Measurements from ENCODE around the gene PER1. TPM values are rescaled to one million over a fixed set of nuclear protein-coding genes. Genes with fewer than 3 reads are reported as not detected.
A peak's percentile ranks its signal among the peaks of the same experiment; 100 is the strongest.

The PER1 gene
- total and polyA plus RNA-seq, 2 of the 13 experiments (the other 11 are each of a cell fraction or from before 2014, with no cell fraction given), result 2.6 to 3.6 TPM

DNA sequence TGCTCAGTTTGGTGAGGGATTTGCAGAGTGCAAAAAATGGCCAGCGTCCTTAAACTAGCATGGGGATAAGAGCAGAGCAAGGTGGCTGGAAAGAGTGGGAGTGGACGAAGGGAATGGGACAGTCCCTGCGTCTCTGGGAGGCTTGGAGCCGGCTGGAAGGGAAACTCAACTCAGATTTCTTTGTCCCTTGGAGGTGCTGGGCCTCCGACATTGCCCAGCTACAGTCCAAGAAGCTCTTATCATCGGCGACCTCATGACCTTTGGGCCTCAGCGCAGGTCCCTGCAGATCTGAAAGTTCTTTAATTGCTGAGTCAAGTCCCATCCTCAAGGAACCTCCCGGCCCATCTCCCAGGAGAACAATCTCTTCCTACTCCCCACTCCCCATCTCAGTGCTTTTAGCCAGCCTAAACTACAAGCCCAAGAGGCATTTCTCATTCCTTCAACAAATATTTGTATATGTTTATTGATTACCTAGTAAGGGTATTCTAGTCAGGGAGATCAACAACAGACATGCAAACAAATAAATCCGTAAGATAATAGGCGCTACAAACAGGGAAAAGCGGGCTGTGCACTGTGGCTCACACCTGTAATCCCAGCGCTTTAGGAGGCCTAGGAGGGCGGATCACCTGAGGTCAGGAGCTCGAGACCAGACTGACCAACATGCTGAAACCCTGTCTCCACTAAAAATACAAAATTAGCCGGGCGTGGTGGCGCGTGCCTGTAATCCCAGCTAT is 25.0 kb upstream of the PER1 start (continued):
- TF ChIP-seq SP4 (CRISPR knock-in tag; IDR thresholded peaks at IDR 0.05), result no peak
- TF ChIP-seq, protein P1, sequence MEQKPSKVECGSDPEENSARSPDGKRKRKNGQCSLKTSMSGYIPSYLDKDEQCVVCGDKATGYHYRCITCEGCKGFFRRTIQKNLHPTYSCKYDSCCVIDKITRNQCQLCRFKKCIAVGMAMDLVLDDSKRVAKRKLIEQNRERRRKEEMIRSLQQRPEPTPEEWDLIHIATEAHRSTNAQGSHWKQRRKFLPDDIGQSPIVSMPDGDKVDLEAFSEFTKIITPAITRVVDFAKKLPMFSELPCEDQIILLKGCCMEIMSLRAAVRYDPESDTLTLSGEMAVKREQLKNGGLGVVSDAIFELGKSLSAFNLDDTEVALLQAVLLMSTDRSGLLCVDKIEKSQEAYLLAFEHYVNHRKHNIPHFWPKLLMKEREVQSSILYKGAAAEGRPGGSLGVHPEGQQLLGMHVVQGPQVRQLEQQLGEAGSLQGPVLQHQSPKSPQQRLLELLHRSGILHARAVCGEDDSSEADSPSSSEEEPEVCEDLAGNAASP (CRISPR knock-in tag; IDR thresholded peaks at IDR 0.05; ENCODE audit: borderline replicate concordance), result 0 out of 2 replicates have a peak, but pooled peaks have one; percentile 4
- TF ChIP-seq, protein P2, sequence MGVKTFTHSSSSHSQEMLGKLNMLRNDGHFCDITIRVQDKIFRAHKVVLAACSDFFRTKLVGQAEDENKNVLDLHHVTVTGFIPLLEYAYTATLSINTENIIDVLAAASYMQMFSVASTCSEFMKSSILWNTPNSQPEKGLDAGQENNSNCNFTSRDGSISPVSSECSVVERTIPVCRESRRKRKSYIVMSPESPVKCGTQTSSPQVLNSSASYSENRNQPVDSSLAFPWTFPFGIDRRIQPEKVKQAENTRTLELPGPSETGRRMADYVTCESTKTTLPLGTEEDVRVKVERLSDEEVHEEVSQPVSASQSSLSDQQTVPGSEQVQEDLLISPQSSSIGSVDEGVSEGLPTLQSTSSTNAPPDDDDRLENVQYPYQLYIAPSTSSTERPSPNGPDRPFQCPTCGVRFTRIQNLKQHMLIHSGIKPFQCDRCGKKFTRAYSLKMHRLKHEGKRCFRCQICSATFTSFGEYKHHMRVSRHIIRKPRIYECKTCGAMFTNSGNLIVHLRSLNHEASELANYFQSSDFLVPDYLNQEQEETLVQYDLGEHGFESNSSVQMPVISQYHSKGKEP (CRISPR knock-in tag; IDR thresholded peaks at IDR 0.05), result no peak
- TF ChIP-seq ZNF225 (CRISPR knock-in tag; IDR thresholded peaks at IDR 0.05), result no peak
- TF ChIP-seq NR2F6 (IDR thresholded peaks at IDR 0.05), result peak; percentile 56; the same call in 1 of the 2 replicates
- TF ChIP-seq NR2F6 (CRISPR knock-in tag; IDR thresholded peaks at IDR 0.05), result 0 out of 2 replicates have a peak, but pooled peaks have one; percentile 8
- TF ChIP-seq SCMH1 (CRISPR knock-in tag; IDR thresholded peaks at IDR 0.05; ENCODE audit: borderline replicate concordance), result no peak
- TF ChIP-seq RXRA (CRISPR knock-in tag; IDR thresholded peaks at IDR 0.05), result no peak
- TF ChIP-seq, protein P3, sequence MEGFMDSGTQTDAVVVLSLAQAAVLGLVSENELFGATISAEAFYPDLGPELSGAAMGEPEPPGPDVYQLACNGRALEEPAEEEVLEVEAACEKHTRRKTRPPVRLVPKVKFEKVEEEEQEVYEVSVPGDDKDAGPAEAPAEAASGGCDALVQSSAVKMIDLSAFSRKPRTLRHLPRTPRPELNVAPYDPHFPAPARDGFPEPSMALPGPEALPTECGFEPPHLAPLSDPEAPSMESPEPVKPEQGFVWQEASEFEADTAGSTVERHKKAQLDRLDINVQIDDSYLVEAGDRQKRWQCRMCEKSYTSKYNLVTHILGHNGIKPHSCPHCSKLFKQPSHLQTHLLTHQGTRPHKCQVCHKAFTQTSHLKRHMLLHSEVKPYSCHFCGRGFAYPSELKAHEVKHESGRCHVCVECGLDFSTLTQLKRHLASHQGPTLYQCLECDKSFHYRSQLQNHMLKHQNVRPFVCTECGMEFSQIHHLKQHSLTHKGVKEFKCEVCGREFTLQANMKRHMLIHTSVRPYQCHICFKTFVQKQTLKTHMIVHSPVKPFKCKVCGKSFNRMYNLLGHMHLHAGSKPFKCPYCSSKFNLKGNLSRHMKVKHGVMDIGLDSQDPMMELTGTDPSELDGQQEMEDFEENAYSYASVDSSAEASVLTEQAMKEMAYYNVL (CRISPR knock-in tag; IDR thresholded peaks at IDR 0.05; ENCODE audit: borderline replicate concordance), result 0 out of 2 replicates have a peak, but pooled peaks have one; percentile 9
- TF ChIP-seq HMG20A (CRISPR knock-in tag; IDR thresholded peaks at IDR 0.05; ENCODE audit: borderline replicate concordance), result no peak
- TF ChIP-seq, protein P4, sequence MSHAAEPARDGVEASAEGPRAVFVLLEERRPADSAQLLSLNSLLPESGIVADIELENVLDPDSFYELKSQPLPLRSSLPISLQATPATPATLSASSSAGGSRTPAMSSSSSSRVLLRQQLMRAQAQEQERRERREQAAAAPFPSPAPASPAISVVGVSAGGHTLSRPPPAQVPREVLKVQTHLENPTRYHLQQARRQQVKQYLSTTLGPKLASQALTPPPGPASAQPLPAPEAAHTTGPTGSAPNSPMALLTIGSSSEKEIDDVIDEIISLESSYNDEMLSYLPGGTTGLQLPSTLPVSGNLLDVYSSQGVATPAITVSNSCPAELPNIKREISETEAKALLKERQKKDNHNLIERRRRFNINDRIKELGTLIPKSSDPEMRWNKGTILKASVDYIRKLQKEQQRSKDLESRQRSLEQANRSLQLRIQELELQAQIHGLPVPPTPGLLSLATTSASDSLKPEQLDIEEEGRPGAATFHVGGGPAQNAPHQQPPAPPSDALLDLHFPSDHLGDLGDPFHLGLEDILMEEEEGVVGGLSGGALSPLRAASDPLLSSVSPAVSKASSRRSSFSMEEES (CRISPR knock-in tag; IDR thresholded peaks at IDR 0.05), result no peak
- 0 out of 2 replicates have a peak, but pooled peaks have one; percentile 4 for TF ChIP-seq DR1 (CRISPR knock-in tag; IDR thresholded peaks at IDR 0.05)
- TF ChIP-seq, protein P5, sequence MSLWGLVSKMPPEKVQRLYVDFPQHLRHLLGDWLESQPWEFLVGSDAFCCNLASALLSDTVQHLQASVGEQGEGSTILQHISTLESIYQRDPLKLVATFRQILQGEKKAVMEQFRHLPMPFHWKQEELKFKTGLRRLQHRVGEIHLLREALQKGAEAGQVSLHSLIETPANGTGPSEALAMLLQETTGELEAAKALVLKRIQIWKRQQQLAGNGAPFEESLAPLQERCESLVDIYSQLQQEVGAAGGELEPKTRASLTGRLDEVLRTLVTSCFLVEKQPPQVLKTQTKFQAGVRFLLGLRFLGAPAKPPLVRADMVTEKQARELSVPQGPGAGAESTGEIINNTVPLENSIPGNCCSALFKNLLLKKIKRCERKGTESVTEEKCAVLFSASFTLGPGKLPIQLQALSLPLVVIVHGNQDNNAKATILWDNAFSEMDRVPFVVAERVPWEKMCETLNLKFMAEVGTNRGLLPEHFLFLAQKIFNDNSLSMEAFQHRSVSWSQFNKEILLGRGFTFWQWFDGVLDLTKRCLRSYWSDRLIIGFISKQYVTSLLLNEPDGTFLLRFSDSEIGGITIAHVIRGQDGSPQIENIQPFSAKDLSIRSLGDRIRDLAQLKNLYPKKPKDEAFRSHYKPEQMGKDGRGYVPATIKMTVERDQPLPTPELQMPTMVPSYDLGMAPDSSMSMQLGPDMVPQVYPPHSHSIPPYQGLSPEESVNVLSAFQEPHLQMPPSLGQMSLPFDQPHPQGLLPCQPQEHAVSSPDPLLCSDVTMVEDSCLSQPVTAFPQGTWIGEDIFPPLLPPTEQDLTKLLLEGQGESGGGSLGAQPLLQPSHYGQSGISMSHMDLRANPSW (CRISPR knock-in tag; IDR thresholded peaks at IDR 0.05; ENCODE audit: borderline replicate concordance), result no peak
- TF ChIP-seq, protein P6, sequence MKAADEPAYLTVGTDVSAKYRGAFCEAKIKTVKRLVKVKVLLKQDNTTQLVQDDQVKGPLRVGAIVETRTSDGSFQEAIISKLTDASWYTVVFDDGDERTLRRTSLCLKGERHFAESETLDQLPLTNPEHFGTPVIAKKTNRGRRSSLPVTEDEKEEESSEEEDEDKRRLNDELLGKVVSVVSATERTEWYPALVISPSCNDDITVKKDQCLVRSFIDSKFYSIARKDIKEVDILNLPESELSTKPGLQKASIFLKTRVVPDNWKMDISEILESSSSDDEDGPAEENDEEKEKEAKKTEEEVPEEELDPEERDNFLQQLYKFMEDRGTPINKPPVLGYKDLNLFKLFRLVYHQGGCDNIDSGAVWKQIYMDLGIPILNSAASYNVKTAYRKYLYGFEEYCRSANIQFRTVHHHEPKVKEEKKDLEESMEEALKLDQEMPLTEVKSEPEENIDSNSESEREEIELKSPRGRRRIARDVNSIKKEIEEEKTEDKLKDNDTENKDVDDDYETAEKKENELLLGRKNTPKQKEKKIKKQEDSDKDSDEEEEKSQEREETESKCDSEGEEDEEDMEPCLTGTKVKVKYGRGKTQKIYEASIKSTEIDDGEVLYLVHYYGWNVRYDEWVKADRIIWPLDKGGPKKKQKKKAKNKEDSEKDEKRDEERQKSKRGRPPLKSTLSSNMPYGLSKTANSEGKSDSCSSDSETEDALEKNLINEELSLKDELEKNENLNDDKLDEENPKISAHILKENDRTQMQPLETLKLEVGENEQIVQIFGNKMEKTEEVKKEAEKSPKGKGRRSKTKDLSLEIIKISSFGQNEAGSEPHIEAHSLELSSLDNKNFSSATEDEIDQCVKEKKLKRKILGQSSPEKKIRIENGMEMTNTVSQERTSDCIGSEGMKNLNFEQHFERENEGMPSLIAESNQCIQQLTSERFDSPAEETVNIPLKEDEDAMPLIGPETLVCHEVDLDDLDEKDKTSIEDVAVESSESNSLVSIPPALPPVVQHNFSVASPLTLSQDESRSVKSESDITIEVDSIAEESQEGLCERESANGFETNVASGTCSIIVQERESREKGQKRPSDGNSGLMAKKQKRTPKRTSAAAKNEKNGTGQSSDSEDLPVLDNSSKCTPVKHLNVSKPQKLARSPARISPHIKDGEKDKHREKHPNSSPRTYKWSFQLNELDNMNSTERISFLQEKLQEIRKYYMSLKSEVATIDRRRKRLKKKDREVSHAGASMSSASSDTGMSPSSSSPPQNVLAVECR (CRISPR knock-in tag; IDR thresholded peaks at IDR 0.05; ENCODE audit: borderline replicate concordance), result no peak
- no peak for TF ChIP-seq ZKSCAN5 (CRISPR knock-in tag; IDR thresholded peaks at IDR 0.05)

All from HepG2 (cell line).